IMR-90 (cell line): ENCODE results near the gene HOXC10. TPM values are rescaled to one million over a fixed set of nuclear protein-coding genes. Genes with fewer than 3 reads are reported as not detected.

Experiments
- ATAC-seq: fragments of 200-7000 bp; cut with Tn5 transposase; 2 replicates; pipeline ENCODE4 v1.9.1; 2020; ENCODE audit warnings: low read depth, mild to moderate bottlenecking, moderate library complexity
- BruUV-seq: library from RNA; stranded (reverse); fragments of 400-500 nt; replicated peaks from 2 replicates; lab custom pipeline; 2021; lab: Mats Ljungman, UMichigan
- CTCF ChIA-PET: fragments of 300-600 bp; formaldehyde crosslinking; extraction: SDS; loops from one replicate; lab custom pipeline; 2021; ENCODE audit warnings: antibody characterized with exemption; lab: Yijun Ruan, JAX
- POLR2A ChIA-PET: fragments of 300-600 bp; sonication (Branson Sonifier 250); formaldehyde crosslinking; loops from one replicate; lab custom pipeline; 2022; ENCODE audit warnings: antibody characterized with exemption; ENCODE audit not compliant: unreplicated experiment; lab: Charles Lee
- DNase-seq: peaks from one replicate; pipeline ENCODE4 v3.0.0; 2013
- H2AFZ ChIP-seq: replicated peaks from 2 replicates; pipeline ENCODE3; 2013; ENCODE audit warnings: low read length, mild to moderate bottlenecking; ENCODE audit not compliant: poor library complexity
- H2AK5ac ChIP-seq: 2 replicates; pipeline ENCODE4 v1.6.1; 2013; ENCODE audit warnings: low read depth, low read length, inconsistent platforms
- H2AK9ac ChIP-seq: replicated peaks from 2 replicates; pipeline ENCODE3; 2013; ENCODE audit warnings: mild to moderate bottlenecking, low read depth, low read length, moderate library complexity; ENCODE audit not compliant: poor library complexity
- H2BK120ac ChIP-seq: 2 replicates; pipeline ENCODE4 v1.6.1; 2013; ENCODE audit warnings: low read depth, low read length, inconsistent platforms
- H2BK15ac ChIP-seq: 3 replicates; pipeline ENCODE4 v1.6.1; 2013; ENCODE audit warnings: low read depth, low read length, inconsistent platforms
- H2BK20ac ChIP-seq: 2 replicates; pipeline ENCODE4 v1.6.1; 2013; ENCODE audit warnings: low read depth, mild to moderate bottlenecking, inconsistent platforms, low read length, moderate library complexity
- H2BK5ac ChIP-seq: 2 replicates; pipeline ENCODE4 v1.6.1; 2013; ENCODE audit warnings: mild to moderate bottlenecking, low read depth, low read length, inconsistent platforms; ENCODE audit not compliant: poor library complexity, severe bottlenecking
- H3K14ac ChIP-seq: replicated peaks from 2 replicates; pipeline ENCODE4 v1.6.1; 2013; ENCODE audit warnings: low read depth, low read length, inconsistent platforms
- H3K18ac ChIP-seq: 2 replicates; pipeline ENCODE4 v1.6.1; 2013; ENCODE audit warnings: low read depth, low read length, control low read depth
- H3K23ac ChIP-seq: 2 replicates; pipeline ENCODE4 v1.6.1; 2013; ENCODE audit warnings: low read depth, low read length, inconsistent platforms
- H3K27ac ChIP-seq: 2 replicates; pipeline ENCODE4 v1.5.1; 2013; ENCODE audit warnings: mild to moderate bottlenecking, control low read depth, low read length; ENCODE audit not compliant: insufficient read depth
- H3K27me3 ChIP-seq: 2 replicates; pipeline ENCODE4 v1.6.1; 2013; ENCODE audit warnings: low read length; ENCODE audit not compliant: control insufficient read depth, insufficient read depth
- H3K36me3 ChIP-seq: 2 replicates; pipeline ENCODE4 v1.6.1; 2013; ENCODE audit warnings: low read length, mixed read lengths; ENCODE audit not compliant: control insufficient read depth, insufficient read depth
- H3K4ac ChIP-seq: 2 replicates; pipeline ENCODE4 v1.6.1; 2013; ENCODE audit warnings: low read depth, low read length, inconsistent platforms
- H3K4me1 ChIP-seq: 2 replicates; pipeline ENCODE4 v1.6.1; 2013; ENCODE audit warnings: low read length, mixed read lengths; ENCODE audit not compliant: control insufficient read depth, insufficient read depth
- H3K4me2 ChIP-seq: 2 replicates; pipeline ENCODE4 v1.6.1; 2013; ENCODE audit warnings: low read depth, mild to moderate bottlenecking, control low read depth, low read length, moderate library complexity
- H3K4me3 ChIP-seq: 2 replicates; pipeline ENCODE4 v1.5.1; 2013; ENCODE audit warnings: low read depth, mild to moderate bottlenecking, control low read depth, low read length, moderate library complexity; ENCODE audit not compliant: insufficient read depth
- H3K56ac ChIP-seq: 2 replicates; pipeline ENCODE4 v1.6.1; 2013; ENCODE audit warnings: low read length, inconsistent platforms; ENCODE audit not compliant: insufficient read depth; ENCODE audit errors: extremely low read depth
- H3K79me1 ChIP-seq, 2 experiments: 2 replicates each; pipeline ENCODE4 v1.6.1; 2013; ENCODE audit warnings: low read length in 2 of 2, inconsistent platforms in 1 of 2, low read depth in 1 of 2
- H3K9ac ChIP-seq: 2 replicates; pipeline ENCODE4 v1.6.1; 2013; ENCODE audit warnings: low read depth, low read length, control low read depth
- H3K9me1 ChIP-seq: 2 replicates; pipeline ENCODE4 v1.6.1; 2013; ENCODE audit warnings: low read length, inconsistent platforms; ENCODE audit not compliant: insufficient read depth
- H3K9me3 ChIP-seq: 2 replicates; pipeline ENCODE4 v1.6.1; 2013; ENCODE audit warnings: low read length; ENCODE audit not compliant: control insufficient read depth, insufficient read depth
- H4K20me1 ChIP-seq: 2 replicates; pipeline ENCODE4 v1.6.1; 2013; ENCODE audit warnings: low read length, inconsistent platforms; ENCODE audit not compliant: insufficient read depth
- H4K5ac ChIP-seq: 2 replicates; pipeline ENCODE4 v1.6.1; 2013; ENCODE audit warnings: mild to moderate bottlenecking, low read depth, low read length, control low read depth
- H4K8ac ChIP-seq, 2 experiments: 2 replicates each; pipeline ENCODE4 v1.6.1; 2013; ENCODE audit warnings: low read depth in 2 of 2, low read length in 2 of 2, control low read depth in 1 of 2, inconsistent platforms in 1 of 2
- H4K91ac ChIP-seq: 2 replicates; pipeline ENCODE4 v1.6.1; 2013; ENCODE audit warnings: low read depth, low read length, inconsistent platforms; ENCODE audit not compliant: insufficient read depth
- BHLHE40 ChIP-seq: fragments of 150-350 bp; IDR thresholded peaks from 2 replicates; pipeline ENCODE4 v1.6.1; 2016; ENCODE audit warnings: mild to moderate bottlenecking, low read depth, low read length
- CEBPB ChIP-seq: IDR thresholded peaks from 2 replicates; pipeline ENCODE4 v1.6.1; 2012; ENCODE audit warnings: low read depth, low read length, improper control_type of control experiment
- FOS ChIP-seq: fragments of 150-350 bp; IDR thresholded peaks from 2 replicates; pipeline ENCODE4 v1.6.1; 2016; ENCODE audit warnings: low read depth, low read length
- MXI1 ChIP-seq: IDR thresholded peaks from 2 replicates; pipeline ENCODE4 v1.6.1; 2012; ENCODE audit warnings: low read depth, mild to moderate bottlenecking, low read length, moderate library complexity, borderline replicate concordance
- WGBS, 2 experiments: methylation state at CpG; one replicate each; pipeline versions ENCODE4 v1.1.5 to v1.1.7; 2013; ENCODE audit warnings: missing lambda C conversion rate in 2 of 2; ENCODE audit not compliant: insufficient read length in 1 of 2; ENCODE audit errors: extremely low coverage in 2 of 2; 5-methylcytosine and 5-hydroxymethylcytosine counted together
- dilution Hi-C: fragments of 300-500 bp; cut with HindIII; formaldehyde crosslinking; loops from one replicate; pipeline ENCODE4 v1.14.3; 2018; ENCODE audit warnings: low sequenced_read_pairs; ENCODE audit not compliant: unreplicated experiment
- in situ Hi-C: fragments of 300-500 bp; cut with MboI; formaldehyde crosslinking; loops from 3 replicates; pipeline ENCODE4 v1.14.3; 2019; ENCODE audit warnings: low sequenced_read_pairs, inconsistent platforms, mixed read lengths
- intact Hi-C: fragments of 100-400 bp; cut with micrococcal nuclease; formaldehyde crosslinking; loops from 2 replicates; pipeline ENCODE4 v1.10.0; 2022
- polyA plus RNA-seq, 3 experiments: library from polyadenylated mRNA; depleted of rRNA; stranded (reverse); fragments of >200 nt; gene quantifications; 2 replicates each; pipeline ENCODE4 v1.2.3, GENCODE V29; 2012; ENCODE audit warnings: low replicate concordance in 1 of 3
- total RNA-seq: library from RNA; depleted of rRNA; stranded (reverse); fragments of >200 nt; gene quantifications from 2 replicates; pipeline ENCODE4 v1.2.3, GENCODE V29; 2012

The HOXC10 gene
- total and polyA plus RNA-seq, 2 of the 4 experiments (the other 2 are of a cell fraction), result 0.15 TPM; not detected in 1

DNA sequence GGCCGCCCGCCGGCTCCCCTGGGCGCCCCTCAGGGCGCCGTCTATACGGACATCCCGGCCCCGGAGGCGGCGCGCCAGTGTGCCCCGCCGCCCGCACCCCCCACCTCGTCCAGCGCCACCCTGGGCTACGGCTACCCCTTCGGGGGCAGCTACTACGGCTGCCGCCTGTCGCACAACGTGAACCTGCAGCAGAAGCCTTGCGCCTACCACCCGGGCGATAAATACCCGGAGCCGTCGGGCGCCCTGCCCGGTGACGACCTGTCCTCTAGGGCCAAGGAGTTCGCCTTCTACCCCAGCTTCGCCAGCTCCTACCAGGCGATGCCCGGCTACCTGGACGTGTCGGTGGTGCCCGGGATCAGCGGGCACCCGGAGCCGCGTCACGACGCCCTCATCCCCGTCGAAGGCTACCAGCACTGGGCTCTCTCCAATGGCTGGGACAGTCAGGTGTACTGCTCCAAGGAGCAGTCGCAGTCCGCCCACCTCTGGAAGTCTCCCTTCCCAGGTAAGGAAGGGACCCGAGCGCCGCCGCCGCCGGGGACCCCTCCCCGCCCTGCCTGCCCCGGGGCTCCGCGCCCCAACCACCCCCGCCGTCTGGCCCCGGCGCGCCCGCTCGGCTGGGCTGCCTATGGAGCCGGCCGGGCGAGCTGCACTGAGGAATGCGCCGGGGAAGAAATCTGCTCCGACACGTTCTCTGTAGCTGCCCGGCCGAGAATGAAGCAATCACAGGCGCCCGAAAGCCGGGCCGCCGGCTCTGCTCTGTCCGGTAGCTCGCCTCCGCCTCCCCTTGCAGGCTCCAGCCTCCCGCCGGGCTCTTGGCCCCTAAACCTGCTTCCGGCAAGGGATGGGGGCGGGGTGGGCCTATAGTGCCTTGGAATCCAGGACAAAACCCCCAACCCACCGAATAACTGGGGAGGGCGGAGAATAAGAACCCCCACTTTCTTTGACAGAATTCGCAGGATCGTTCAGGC, 45.5 kb upstream of the HOXC10 start:
- ATAC-seq (peak; percentile 35), DNase-seq (no peak)
- no peak for TF ChIP-seq BHLHE40
- TF ChIP-seq FOS, result no peak
- TF ChIP-seq CEBPB, result peak; percentile 32; the same call in 1 of the 2 replicates
- no peak for TF ChIP-seq MXI1
- ChIA-PET CTCF (no interaction called here), POLR2A (no interaction called here)
- dilution Hi-C loops (no loop called here), intact Hi-C loops (no loop called here), in situ Hi-C loops (no loop called here)
- Histone ChIP-seq H3K56ac (no peak overlapping the region), H2BK5ac (no peak overlapping the region), H3K27ac (no peak overlapping the region), H3K4me1 (no peaks in the 10 kb centered on the region), H3K4me3 (no peak overlapping the region), H3K9ac (no peak overlapping the region), H3K27me3 (peaks cover 87% of the 10 kb centered on the region), H3K36me3 (no peaks in the 10 kb centered on the region), H4K8ac (no peak overlapping the region), H2BK20ac (no peak overlapping the region), H2BK120ac (no peak overlapping the region), H2BK15ac (no peak overlapping the region), H3K9me1 (no peaks in the 10 kb centered on the region), H3K4me2 (no peak overlapping the region), H2AK9ac (no peak overlapping the region), H3K79me1 (no peaks in the 10 kb centered on the region), H3K14ac (no peak overlapping the region), H4K91ac (no peak overlapping the region), H3K23ac (no peak overlapping the region), H3K9me3 (peaks cover 9% of the 10 kb centered on the region), H4K5ac (no peak overlapping the region), H3K18ac (no peak overlapping the region), H3K4ac (no peak overlapping the region), H2AFZ (no peak overlapping the region), H2AK5ac (no peak overlapping the region), H4K20me1 (no peaks in the 10 kb centered on the region)
- WGBS, 2 experiments, result 9% methylated on average over 47 of the region's 91 CpGs; no CpG with 5 or more reads in 1 of the 2 experiments
- no TSS peak for BruUV-seq
